ENCODE results near the gene TRIM10.

The TRIM10 gene

GRCh38 chr6:30151580-30151979 lies 9.4 kb downstream of the TRIM10 start:
- Histone ChIP-seq H3K9ac (ENCODE audit: low read length) (no peak overlapping the region), H2AK5ac (ENCODE audit: low read length, severe bottlenecking) (no peak overlapping the region), H3K4ac (ENCODE audit: low read depth in 1 of 2, low read length in 2 of 2) (no peak overlapping the region), H3K27ac (ENCODE audit: low read length, poor library complexity, severe bottlenecking) (no peak overlapping the region), H3K23ac (ENCODE audit: low read length in 2 of 2) (no peak overlapping the region), H2BK120ac (ENCODE audit: low read depth, low read length) (no peak overlapping the region), H3K18ac (ENCODE audit: low read depth in 1 of 2, low read length in 2 of 2) (no peak overlapping the region), H3K27me3 (ENCODE audit: control insufficient read depth in 1 of 2, insufficient read depth in 1 of 2, low read length in 2 of 2) (peaks cover 0 to 36% of the 10 kb centered on the region in 2 experiments), H3K36me3 (ENCODE audit: control insufficient read depth in 1 of 2, insufficient read depth in 2 of 2, low read depth in 1 of 2, low read length in 2 of 2) (no peaks in the 10 kb centered on the region), H2BK12ac (ENCODE audit: low read length in 2 of 2) (no peak overlapping the region), H4K8ac (ENCODE audit: low read length) (no peak overlapping the region), H2AFZ (ENCODE audit: low read depth, low read length) (no peak overlapping the region), H3K4me2 (ENCODE audit: low read length, poor library complexity, severe bottlenecking) (no peak overlapping the region), H3K4me1 (ENCODE audit: control insufficient read depth, insufficient read depth, low read depth, low read length) (peaks cover 11% of the 10 kb centered on the region), H3K79me1 (replicated peaks; ENCODE audit: low read length, poor library complexity, severe bottlenecking) (no peaks in the 10 kb centered on the region), H3K9me3 (ENCODE audit: control insufficient read depth, low read length) (no peaks in the 10 kb centered on the region), H3K14ac (ENCODE audit: low read length in 2 of 2) (no peak overlapping the region), H2BK15ac (ENCODE audit: low read depth, poor library complexity, severe bottlenecking) (no peak overlapping the region), H3K4me3 (ENCODE audit: insufficient read depth in 1 of 2, low read depth in 1 of 2, low read length in 2 of 2) (no peak overlapping the region), H4K91ac (ENCODE audit: low read length) (no peak overlapping the region), H2BK5ac (ENCODE audit: low read depth, low read length, poor library complexity, severe bottlenecking) (no peak overlapping the region)
- 56% methylated on average over 2 of the region's 3 CpGs for WGBS
- DNase-seq = no peak

- Histone ChIP-seq H3K9ac (ENCODE audit: low read length) (no peak overlapping the region), H3K4ac (ENCODE audit: low read depth in 1 of 2, low read length in 2 of 2) (no peak overlapping the region), H3K4me1 (ENCODE audit: control insufficient read depth, insufficient read depth, low read depth, low read length) (peaks cover 8% of the 10 kb centered on the region), H4K91ac (ENCODE audit: low read length) (no peak overlapping the region), H3K9me3 (ENCODE audit: control insufficient read depth, low read length) (no peaks in the 10 kb centered on the region), H3K23ac (ENCODE audit: low read length in 2 of 2) (no peak overlapping the region), H2BK12ac (ENCODE audit: low read length in 2 of 2) (no peak overlapping the region), H2AFZ (ENCODE audit: low read depth, low read length) (no peak overlapping the region), H2AK5ac (ENCODE audit: low read length, severe bottlenecking) (no peak overlapping the region), H3K14ac (ENCODE audit: low read length in 2 of 2) (no peak overlapping the region), H3K4me2 (ENCODE audit: low read length, poor library complexity, severe bottlenecking) (no peak overlapping the region), H2BK5ac (ENCODE audit: low read depth, low read length, poor library complexity, severe bottlenecking) (no peak overlapping the region), H3K4me3 (ENCODE audit: insufficient read depth in 1 of 2, low read depth in 1 of 2, low read length in 2 of 2) (no peak overlapping the region), H3K36me3 (ENCODE audit: control insufficient read depth in 1 of 2, insufficient read depth in 2 of 2, low read depth in 1 of 2, low read length in 2 of 2) (no peaks in the 10 kb centered on the region), H2BK15ac (ENCODE audit: low read depth, poor library complexity, severe bottlenecking) (no peak overlapping the region), H3K27ac (ENCODE audit: low read length, poor library complexity, severe bottlenecking) (no peak overlapping the region), H3K79me1 (replicated peaks; ENCODE audit: low read length, poor library complexity, severe bottlenecking) (no peaks in the 10 kb centered on the region), H3K18ac (ENCODE audit: low read depth in 1 of 2, low read length in 2 of 2) (no peak overlapping the region), H3K27me3 (ENCODE audit: control insufficient read depth in 1 of 2, insufficient read depth in 1 of 2, low read length in 2 of 2) (peaks cover 0 to 39% of the 10 kb centered on the region in 2 experiments), H4K8ac (ENCODE audit: low read length) (no peak overlapping the region), H2BK120ac (ENCODE audit: low read depth, low read length) (no peak overlapping the region)
- 86% methylated on average over 10 of the region's 10 CpGs for WGBS
- no peak for DNase-seq
Observed at GRCh38 chr6:30150671-30151395, 10.2 kb downstream of the TRIM10 start.

- no peak overlapping the region for H4K91ac ChIP-seq (ENCODE audit: low read length)
- no peak overlapping the region for H3K4me3 ChIP-seq (ENCODE audit: insufficient read depth in 1 of 2, low read depth in 1 of 2, low read length in 2 of 2)
- H2BK12ac ChIP-seq (ENCODE audit: low read length in 2 of 2) = no peak overlapping the region
- no peak for DNase-seq
- H3K4me1 ChIP-seq (ENCODE audit: control insufficient read depth, insufficient read depth, low read depth, low read length) = peaks cover 7% of the 10 kb centered on the region
- H3K4me2 ChIP-seq (ENCODE audit: low read length, poor library complexity, severe bottlenecking) = no peak overlapping the region
- no peaks in the 10 kb centered on the region for H3K36me3 ChIP-seq (ENCODE audit: control insufficient read depth in 1 of 2, insufficient read depth in 2 of 2, low read depth in 1 of 2, low read length in 2 of 2)
- H3K27ac ChIP-seq (ENCODE audit: low read length, poor library complexity, severe bottlenecking) = no peak overlapping the region
- no peaks in the 10 kb centered on the region for H3K79me1 ChIP-seq (replicated peaks; ENCODE audit: low read length, poor library complexity, severe bottlenecking)
- whole genome bisulfite sequencing = 80% methylated on average over 7 of the region's 7 CpGs
- no peak overlapping the region for H4K8ac ChIP-seq (ENCODE audit: low read length)
- H3K27me3 ChIP-seq (ENCODE audit: control insufficient read depth in 1 of 2, insufficient read depth in 1 of 2, low read length in 2 of 2) = peaks cover 7 to 46% of the 10 kb centered on the region in 2 experiments
- no peak overlapping the region for H3K18ac ChIP-seq (ENCODE audit: low read depth in 1 of 2, low read length in 2 of 2)
- H2AK5ac ChIP-seq (ENCODE audit: low read length, severe bottlenecking) = no peak overlapping the region
- no peak overlapping the region for H3K4ac ChIP-seq (ENCODE audit: low read depth in 1 of 2, low read length in 2 of 2)
- no peak overlapping the region for H2BK15ac ChIP-seq (ENCODE audit: low read depth, poor library complexity, severe bottlenecking)
- H3K9ac ChIP-seq (ENCODE audit: low read length) = no peak overlapping the region
- no peak overlapping the region for H2AFZ ChIP-seq (ENCODE audit: low read depth, low read length)
- H3K23ac ChIP-seq (ENCODE audit: low read length in 2 of 2) = no peak overlapping the region
- H3K14ac ChIP-seq (ENCODE audit: low read length in 2 of 2) = no peak overlapping the region
- H2BK5ac ChIP-seq (ENCODE audit: low read depth, low read length, poor library complexity, severe bottlenecking) = no peak overlapping the region
- no peak overlapping the region for H2BK120ac ChIP-seq (ENCODE audit: low read depth, low read length)
- H3K9me3 ChIP-seq (ENCODE audit: control insufficient read depth, low read length) = no peaks in the 10 kb centered on the region
Observed at GRCh38 chr6:30149858-30150550, 11.0 kb downstream of the TRIM10 start.

- Histone ChIP-seq H2AK5ac (ENCODE audit: low read length, severe bottlenecking) (no peak overlapping the region), H2BK120ac (ENCODE audit: low read depth, low read length) (no peak overlapping the region), H3K14ac (ENCODE audit: low read length in 2 of 2) (no peak overlapping the region), H3K36me3 (ENCODE audit: control insufficient read depth in 1 of 2, insufficient read depth in 2 of 2, low read depth in 1 of 2, low read length in 2 of 2) (no peaks in the 10 kb centered on the region), H2BK12ac (ENCODE audit: low read length in 2 of 2) (no peak overlapping the region), H2AFZ (ENCODE audit: low read depth, low read length) (no peak overlapping the region), H3K4ac (ENCODE audit: low read depth in 1 of 2, low read length in 2 of 2) (no peak overlapping the region), H3K4me1 (ENCODE audit: control insufficient read depth, insufficient read depth, low read depth, low read length) (peaks cover 4% of the 10 kb centered on the region), H3K4me3 (ENCODE audit: insufficient read depth in 1 of 2, low read depth in 1 of 2, low read length in 2 of 2) (no peak overlapping the region), H4K8ac (ENCODE audit: low read length) (no peak overlapping the region), H3K18ac (ENCODE audit: low read depth in 1 of 2, low read length in 2 of 2) (no peak overlapping the region), H3K23ac (ENCODE audit: low read length in 2 of 2) (no peak overlapping the region), H3K79me1 (replicated peaks; ENCODE audit: low read length, poor library complexity, severe bottlenecking) (no peaks in the 10 kb centered on the region), H3K9ac (ENCODE audit: low read length) (no peak overlapping the region), H2BK15ac (ENCODE audit: low read depth, poor library complexity, severe bottlenecking) (no peak overlapping the region), H3K4me2 (ENCODE audit: low read length, poor library complexity, severe bottlenecking) (no peak overlapping the region), H3K27ac (ENCODE audit: low read length, poor library complexity, severe bottlenecking) (no peak overlapping the region), H4K91ac (ENCODE audit: low read length) (no peak overlapping the region), H2BK5ac (ENCODE audit: low read depth, low read length, poor library complexity, severe bottlenecking) (no peak overlapping the region), H3K27me3 (ENCODE audit: control insufficient read depth in 1 of 2, insufficient read depth in 1 of 2, low read length in 2 of 2) (peaks cover 14 to 53% of the 10 kb centered on the region in 2 experiments), H3K9me3 (ENCODE audit: control insufficient read depth, low read length) (no peaks in the 10 kb centered on the region)
- WGBS = 38% methylated on average over 1 of the region's 3 CpGs
- DNase-seq = no peak
Observed at GRCh38 chr6:30149234-30149633, 11.8 kb downstream of the TRIM10 start.

All from mesenchymal stem cell (in vitro differentiated cells and primary cell).